PC-3 (cell line): ENCODE measurements around the gene RASL10A. TPM values are rescaled to one million over a fixed set of nuclear protein-coding genes. Genes with fewer than 3 reads are reported as not detected.

Source experiments
- ATAC-seq: fragments of 200-7000 bp; cut with Tn5 transposase; 2 replicates; pipeline ENCODE4 v1.9.1; 2020; ENCODE audit warnings: mild to moderate bottlenecking, moderate library complexity
- BruUV-seq: library from RNA; stranded (reverse); fragments of 400-500 nt; replicated peaks from 2 replicates; lab custom pipeline; 2021; lab: Mats Ljungman, UMichigan
- CTCF ChIA-PET: fragments of 300-600 bp; sonication (Branson Sonifier 250); formaldehyde crosslinking; loops from one replicate; lab custom pipeline; 2022; ENCODE audit warnings: antibody characterized with exemption; lab: Charles Lee
- POLR2A ChIA-PET: fragments of 300-600 bp; sonication (Branson Sonifier 250); formaldehyde crosslinking; loops from one replicate; lab custom pipeline; 2022; ENCODE audit warnings: antibody characterized with exemption; ENCODE audit not compliant: unreplicated experiment; lab: Charles Lee
- DNase-seq: peaks from one replicate; pipeline ENCODE4 v3.0.0-alpha.2; 2015
- H2AFZ ChIP-seq: fragments of 300-600 bp; sonication (generic); 2 replicates; pipeline ENCODE4 v1.6.0; 2016; ENCODE audit warnings: antibody characterized with exemption, low read length
- H3F3A ChIP-seq: fragments of 300-600 bp; sonication (generic); one replicate; pipeline ENCODE4 v1.6.0; 2017; ENCODE audit warnings: antibody characterized with exemption, low read length, control low read depth, mild to moderate bottlenecking; ENCODE audit not compliant: unreplicated experiment
- H3K27ac ChIP-seq: fragments of 300-600 bp; sonication (generic); 2 replicates; pipeline ENCODE4 v1.5.1; 2016; ENCODE audit warnings: mild to moderate bottlenecking, low read length
- H3K27me3 ChIP-seq: fragments of 300-600 bp; sonication (generic); 2 replicates; pipeline ENCODE4 v1.6.1; 2016; ENCODE audit warnings: low read length, mixed read lengths
- H3K36me3 ChIP-seq: fragments of 300-600 bp; sonication (generic); 2 replicates; pipeline ENCODE4 v1.6.1; 2016; ENCODE audit warnings: low read depth, mixed run types, low read length, mixed read lengths
- H3K4me1 ChIP-seq: fragments of 300-600 bp; sonication (generic); 2 replicates; pipeline ENCODE4 v1.5.1; 2016; ENCODE audit warnings: low read length; ENCODE audit not compliant: insufficient read depth
- H3K4me2 ChIP-seq: fragments of 300-600 bp; sonication (generic); 2 replicates; pipeline ENCODE4 v1.6.0; 2016; ENCODE audit warnings: low read length
- H3K4me3 ChIP-seq: fragments of 300-600 bp; sonication (generic); 2 replicates; pipeline ENCODE4 v1.5.1; 2016; ENCODE audit warnings: mild to moderate bottlenecking, low read length, mixed read lengths
- H3K79me2 ChIP-seq: fragments of 300-600 bp; sonication (generic); 2 replicates; pipeline ENCODE4 v1.6.1; 2017; ENCODE audit warnings: low read length, mixed read lengths
- H3K9ac ChIP-seq: fragments of 300-600 bp; sonication (generic); 2 replicates; pipeline ENCODE4 v1.6.0; 2016; ENCODE audit warnings: mild to moderate bottlenecking, low read length
- H3K9me2 ChIP-seq: fragments of 300-600 bp; sonication (generic); replicated peaks from 2 replicates; pipeline ENCODE4 v1.6.1; 2016; ENCODE audit warnings: mixed run types, low read length, mixed read lengths
- H3K9me3 ChIP-seq: fragments of 300-600 bp; sonication (generic); 2 replicates; pipeline ENCODE4 v1.6.1; 2016; ENCODE audit warnings: low read length, mixed read lengths
- H4K20me1 ChIP-seq: fragments of 300-600 bp; sonication (generic); 2 replicates; pipeline ENCODE4 v1.6.1; 2016; ENCODE audit warnings: low read length, mixed read lengths
- EZH2 ChIP-seq: fragments of 300-600 bp; sonication (generic); IDR thresholded peaks from one replicate; pipeline ENCODE4 v1.6.1; 2017; ENCODE audit warnings: antibody characterized with exemption, mild to moderate bottlenecking, low read length; ENCODE audit not compliant: unreplicated experiment
- EZH2phosphoT487 ChIP-seq: fragments of 300-600 bp; sonication (generic); IDR thresholded peaks from 2 replicates; pipeline ENCODE4 v1.6.1; 2018; ENCODE audit warnings: mild to moderate bottlenecking, antibody characterized with exemption, low read length, borderline replicate concordance
- intact Hi-C: fragments of 100-400 bp; cut with micrococcal nuclease; formaldehyde crosslinking; loops from 2 replicates; pipeline ENCODE4 v1.9.0; 2023
- total RNA-seq: library from RNA; depleted of rRNA; stranded (reverse); fragments of >200 nt; gene quantifications from 2 replicates; pipeline ENCODE4 v1.2.3, GENCODE V29; 2014
- TF ChIP-seq, protein P1 (sequence below): fragments of 300-600 bp; sonication (generic); conservative IDR thresholded peaks from 2 replicates; pipeline ENCODE4 v1.5.1; 2017; ENCODE audit warnings: antibody characterized with exemption, low read depth, mild to moderate bottlenecking, low read length

Gene RASL10A
- total RNA-seq, 1 experiment from 2014 or later = not detected

DNA sequence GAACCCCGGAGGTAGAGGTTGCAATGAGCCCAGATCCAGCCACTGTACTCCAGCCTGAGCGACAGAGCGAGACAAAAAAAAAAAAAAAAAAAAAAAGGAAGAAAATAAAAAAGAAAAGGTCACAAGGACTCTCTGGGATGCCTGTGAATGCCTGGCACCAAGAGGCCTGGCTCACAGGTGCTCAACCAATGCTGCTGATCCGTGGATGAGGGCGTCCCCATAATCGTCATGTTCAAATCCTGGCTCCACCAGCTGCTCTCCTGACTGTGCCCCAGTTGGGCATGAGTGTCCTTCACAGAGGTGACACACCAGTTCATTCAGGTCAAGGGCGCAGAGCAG, 9.7 kb downstream of the RASL10A start:
- no peak overlapping the region; the same call in 1 of the 2 replicates for H2AFZ ChIP-seq
- H3K9me2 ChIP-seq = no peaks in the 10 kb centered on the region
- H3K4me1 ChIP-seq = peaks cover 32% of the 10 kb centered on the region
- H3F3A ChIP-seq = no peaks in the 10 kb centered on the region
- POLR2A ChIA-PET = no interaction called here
- H3K79me2 ChIP-seq = peaks cover 32% of the 10 kb centered on the region
- CTCF ChIA-PET = interaction anchor here (0.6 to 1.0 kb wide), 2 partner anchors 43 to 218 kb away, joined by 3 to 4 read pairs; no protein-coding TSS in a partner anchor
- BruUV-seq = no TSS peak
- H3K36me3 ChIP-seq = no peaks in the 10 kb centered on the region
- no peaks in the 10 kb centered on the region for H4K20me1 ChIP-seq
- no peak overlapping the region for H3K4me3 ChIP-seq
- H3K9me3 ChIP-seq = no peaks in the 10 kb centered on the region
- H3K27ac ChIP-seq = no peak overlapping the region; the same call in 1 of the 2 replicates
- DNase-seq (no peak), ATAC-seq (no peak)
- H3K27me3 ChIP-seq = no peaks in the 10 kb centered on the region
- TF ChIP-seq EZH2phosphoT487 = no peak
- TF ChIP-seq, protein P1, sequence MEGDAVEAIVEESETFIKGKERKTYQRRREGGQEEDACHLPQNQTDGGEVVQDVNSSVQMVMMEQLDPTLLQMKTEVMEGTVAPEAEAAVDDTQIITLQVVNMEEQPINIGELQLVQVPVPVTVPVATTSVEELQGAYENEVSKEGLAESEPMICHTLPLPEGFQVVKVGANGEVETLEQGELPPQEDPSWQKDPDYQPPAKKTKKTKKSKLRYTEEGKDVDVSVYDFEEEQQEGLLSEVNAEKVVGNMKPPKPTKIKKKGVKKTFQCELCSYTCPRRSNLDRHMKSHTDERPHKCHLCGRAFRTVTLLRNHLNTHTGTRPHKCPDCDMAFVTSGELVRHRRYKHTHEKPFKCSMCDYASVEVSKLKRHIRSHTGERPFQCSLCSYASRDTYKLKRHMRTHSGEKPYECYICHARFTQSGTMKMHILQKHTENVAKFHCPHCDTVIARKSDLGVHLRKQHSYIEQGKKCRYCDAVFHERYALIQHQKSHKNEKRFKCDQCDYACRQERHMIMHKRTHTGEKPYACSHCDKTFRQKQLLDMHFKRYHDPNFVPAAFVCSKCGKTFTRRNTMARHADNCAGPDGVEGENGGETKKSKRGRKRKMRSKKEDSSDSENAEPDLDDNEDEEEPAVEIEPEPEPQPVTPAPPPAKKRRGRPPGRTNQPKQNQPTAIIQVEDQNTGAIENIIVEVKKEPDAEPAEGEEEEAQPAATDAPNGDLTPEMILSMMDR = no peak
- no peak for TF ChIP-seq EZH2
- H3K4me2 ChIP-seq = peak overlapping the region; percentile 89; the same call in 1 of the 2 replicates
- intact Hi-C loops = loop anchor here (2.0 to 5.0 kb wide), 2 partner anchors 37 to 41 kb away; partner anchors contain the start of gene EWSR1
- no peak overlapping the region for H3K9ac ChIP-seq

GRCh38 chr22:29302681-29303465, 12.6 kb downstream of the RASL10A start:
- DNase-seq = no peak

More at GRCh38 chr22:29302681-29303465, 12.6 kb downstream of the RASL10A start:
- ATAC-seq = no peak
- no peak overlapping the region for H3K27ac ChIP-seq
- no peak overlapping the region for H2AFZ ChIP-seq
- H3K4me2 ChIP-seq = no peak overlapping the region
- POLR2A ChIA-PET = no interaction called here
- intact Hi-C loops = no loop called here
- no peaks in the 10 kb centered on the region for H3K27me3 ChIP-seq
- H3K9me2 ChIP-seq = no peaks in the 10 kb centered on the region
- peaks cover 18% of the 10 kb centered on the region for H3K36me3 ChIP-seq
- no TSS peak for BruUV-seq
- H3K9ac ChIP-seq = no peak overlapping the region
- H3F3A ChIP-seq = peaks cover 6% of the 10 kb centered on the region
- no peak overlapping the region for H3K4me3 ChIP-seq
- no peaks in the 10 kb centered on the region for H4K20me1 ChIP-seq
- H3K9me3 ChIP-seq = no peaks in the 10 kb centered on the region
- peaks cover 5% of the 10 kb centered on the region for H3K4me1 ChIP-seq
- CTCF ChIA-PET = interaction anchor here (0.6 to 1.3 kb wide), 2 partner anchors 17 to 54 kb away, joined by 5 read pairs; no protein-coding TSS in a partner anchor
- TF ChIP-seq EZH2 (no peak), EZH2phosphoT487 (no peak)
- TF ChIP-seq, protein P1 = no peak
- H3K79me2 ChIP-seq = peaks cover 8% of the 10 kb centered on the region
